HepG2 (cell line): Measurements from ENCODE around the gene FMN2. TPM values are rescaled to one million over a fixed set of nuclear protein-coding genes. Genes with fewer than 3 reads are reported as not detected.

Experiments
- ATAC-seq: fragments of 200-7000 bp; cut with Tn5 transposase; 3 replicates; pipeline ENCODE4 v1.9.1; 2020; ENCODE audit warnings: mild to moderate bottlenecking, moderate library complexity
- BruUV-seq: library from RNA; stranded (reverse); fragments of 400-500 nt; replicated peaks from 2 replicates; lab custom pipeline; 2021; lab: Mats Ljungman, UMichigan
- CTCF ChIA-PET: fragments of 300-600 bp; formaldehyde crosslinking; extraction: SDS; loops from one replicate; lab custom pipeline; 2021; ENCODE audit warnings: low total read pairs, inconsistent platforms, low intra/inter-chr PET ratio; lab: Yijun Ruan, JAX
- POLR2A ChIA-PET: fragments of 350-600 bp; sonication (Branson Sonifier 250); formaldehyde crosslinking; loops from one replicate; lab custom pipeline; 2020; ENCODE audit warnings: antibody characterized with exemption, inconsistent platforms; lab: Yijun Ruan, JAX
- DNase-seq: peaks from one replicate; pipeline ENCODE4 v3.0.0-alpha.2; 2015; ENCODE audit warnings: low spot score
- FAIRE-seq: peaks from 3 replicates; lab custom pipeline; 2011; peaks lifted over from hg19 to GRCh38; lab: Jason Lieb, UNC
- H2AFZ ChIP-seq: one replicate; pipeline ENCODE4 v1.6.1; 2011; ENCODE audit warnings: low read length, inconsistent platforms
- H3K27ac ChIP-seq: fragments of 300-600 bp; 3 replicates; pipeline ENCODE4 v1.8.0; 2011; ENCODE audit warnings: mixed run types, mild to moderate bottlenecking, mixed read lengths, low read length, inconsistent platforms; ENCODE audit not compliant: insufficient read depth; ENCODE audit errors: extremely low read length
- H3K27me3 ChIP-seq, 2 experiments: fragments of 200-600 bp in 1 of 2; 2 replicates in 1 of 2; 3 replicates in 1 of 2; pipeline versions ENCODE4 v1.6.0 to v1.8.0; 2011; ENCODE audit warnings: low read length in 2 of 2, mild to moderate bottlenecking in 2 of 2, moderate library complexity in 2 of 2, inconsistent platforms in 1 of 2; ENCODE audit not compliant: insufficient read depth in 2 of 2, control insufficient read depth in 1 of 2
- H3K36me3 ChIP-seq, 2 experiments: fragments of 200-600 bp in 1 of 2; replicated peaks in 1 of 2; 2 replicates in 1 of 2; 3 replicates in 1 of 2; pipeline versions ENCODE4 v1.5.1 to v1.8.0; 2011; ENCODE audit warnings: low read length in 2 of 2, inconsistent platforms in 1 of 2; ENCODE audit not compliant: insufficient read depth in 2 of 2, control insufficient read depth in 1 of 2
- H3K4me1 ChIP-seq: 2 replicates; pipeline ENCODE4 v1.5.1; 2012; ENCODE audit warnings: low read length, inconsistent platforms; ENCODE audit not compliant: insufficient read depth
- H3K4me2 ChIP-seq: 2 replicates; pipeline ENCODE4 v1.6.0; 2011; ENCODE audit warnings: low read depth, low read length, inconsistent platforms
- H3K4me3 ChIP-seq, 3 experiments: fragments of 200-600 bp in 1 of 3; sonication (generic), shearing (Covaris generic) in 1 of 3; replicated peaks in 1 of 3; 2 replicates each; pipeline ENCODE4 v1.5.1; 2011 to 2016; ENCODE audit warnings: low read length in 3 of 3, inconsistent platforms in 2 of 3, low read depth in 2 of 3, mild to moderate bottlenecking in 2 of 3, control low read depth in 1 of 3, mixed read lengths in 1 of 3; ENCODE audit not compliant: insufficient read depth in 1 of 3
- H3K79me2 ChIP-seq: one replicate; pipeline ENCODE4 v1.6.1; 2011; ENCODE audit warnings: low read length, inconsistent platforms; ENCODE audit not compliant: insufficient read depth
- H3K9ac ChIP-seq: 2 replicates; pipeline ENCODE4 v1.6.0; 2011; ENCODE audit warnings: mild to moderate bottlenecking, low read depth, low read length, inconsistent platforms; ENCODE audit not compliant: insufficient read depth
- H3K9me3 ChIP-seq: 2 replicates; pipeline ENCODE4 v1.5.1; 2012; ENCODE audit warnings: mild to moderate bottlenecking, low read length
- H4K20me1 ChIP-seq: 2 replicates; pipeline ENCODE4 v1.6.0; 2011; ENCODE audit warnings: inconsistent platforms, mild to moderate bottlenecking, low read length, moderate library complexity; ENCODE audit not compliant: insufficient read depth
- EHMT2 ChIP-seq: fragments of 200-600 bp; sonication (generic); IDR thresholded peaks from 2 replicates; pipeline ENCODE4 v1.7.0; 2017; ENCODE audit warnings: antibody characterized with exemption, low read depth, low read length, borderline replicate concordance
- ERF ChIP-seq: IDR thresholded peaks from 2 replicates; pipeline ENCODE4 v1.6.1; 2018; ENCODE audit warnings: missing biosample characterization, missing genetic modification reagents
- KAT8 ChIP-seq: IDR thresholded peaks from 2 replicates; pipeline ENCODE4 v1.6.1; 2016; ENCODE audit warnings: missing genetic modification reagents, missing compliant biosample characterization
- MEF2D ChIP-seq: sonication (generic); formaldehyde crosslinking; IDR thresholded peaks from 2 replicates; pipeline ENCODE4 v1.5.1; 2020; ENCODE audit warnings: mild to moderate bottlenecking, missing genetic modification reagents
- MTF2 ChIP-seq: sonication (generic); formaldehyde crosslinking; IDR thresholded peaks from 2 replicates; pipeline ENCODE4 v1.5.0; 2020; ENCODE audit warnings: missing genetic modification reagents, borderline replicate concordance
- MYC ChIP-seq: sonication (generic); formaldehyde crosslinking; IDR thresholded peaks from 2 replicates; pipeline ENCODE4 v1.9.0; 2021; ENCODE audit warnings: missing genetic modification reagents, borderline replicate concordance
- TOE1 ChIP-seq: sonication (generic); formaldehyde crosslinking; IDR thresholded peaks from 2 replicates; pipeline ENCODE4 v1.4.0; 2020; ENCODE audit warnings: mild to moderate bottlenecking, missing genetic modification reagents
- ZFP41 ChIP-seq: sonication (generic); formaldehyde crosslinking; IDR thresholded peaks from 2 replicates; pipeline ENCODE4 v1.4.0; 2020; ENCODE audit warnings: mild to moderate bottlenecking, missing genetic modification reagents, borderline replicate concordance
- ZKSCAN1 ChIP-seq: fragments of 150-350 bp; IDR thresholded peaks from 2 replicates; pipeline ENCODE4 v1.6.1; 2014; ENCODE audit warnings: low read length
- ZNF160 ChIP-seq: sonication (generic); formaldehyde crosslinking; IDR thresholded peaks from 2 replicates; pipeline ENCODE4 v1.8.0; 2022; ENCODE audit warnings: mild to moderate bottlenecking, inconsistent platforms, missing genetic modification reagents
- ZNF225 ChIP-seq: sonication (generic); formaldehyde crosslinking; IDR thresholded peaks from 2 replicates; pipeline ENCODE4 v1.4.0; 2020; ENCODE audit warnings: mild to moderate bottlenecking, missing genetic modification reagents
- ZNF34 ChIP-seq: sonication (generic); formaldehyde crosslinking; IDR thresholded peaks from 2 replicates; pipeline ENCODE4 v1.4.0; 2020; ENCODE audit warnings: mild to moderate bottlenecking, missing genetic modification reagents, borderline replicate concordance
- ZNF709 ChIP-seq: sonication (generic); formaldehyde crosslinking; IDR thresholded peaks from 2 replicates; pipeline ENCODE4 v1.5.0; 2020; ENCODE audit warnings: mild to moderate bottlenecking, missing genetic modification reagents
- ZSCAN29 ChIP-seq: sonication (generic); formaldehyde crosslinking; conservative IDR thresholded peaks from 2 replicates; pipeline ENCODE4 v1.4.0; 2020; ENCODE audit warnings: mild to moderate bottlenecking, missing genetic modification reagents
- WGBS: methylation state at CpG from one replicate; pipeline ENCODE4 v1.1.6; 2017; ENCODE audit warnings: low lambda C conversion rate; 5-methylcytosine and 5-hydroxymethylcytosine counted together
- in situ Hi-C: cut with HindIII; loops from 2 replicates; pipeline ENCODE4 v1.10.0; 2017; ENCODE audit warnings: low pct_unique_long_range_greater_than_20kb; ENCODE audit not compliant: extremely low pct_ligation_motif_present
- intact Hi-C: fragments of 100-400 bp; cut with micrococcal nuclease; formaldehyde crosslinking; loops from one replicate; pipeline ENCODE4 v1.10.0; 2022; ENCODE audit not compliant: unreplicated experiment
- polyA plus RNA-seq, 8 experiments: library from polyadenylated mRNA; depleted of rRNA in 3 of 8; stranded (reverse) in 7 of 8; unstranded in 1 of 8; fragments of >200 nt; fragmentation: Illumina TruSeq in 4 of 8; extraction: Trizol in 4 of 8; gene quantifications; 2 replicates each; pipeline versions ENCODE4 v1.2.1 to v1.2.3, GENCODE V29; 2011 to 2016; ENCODE audit warnings: low read depth in 4 of 8, missing spikeins in 1 of 8, mixed read lengths in 1 of 8; ENCODE audit not compliant: insufficient read depth in 1 of 8
- total RNA-seq, 5 experiments: library from RNA; depleted of rRNA; stranded (reverse); fragments of >200 nt; fragmentation: Illumina TruSeq; extraction: Trizol; gene quantifications; 2 replicates each; pipeline ENCODE4 v1.2.3, GENCODE V29; 2016; ENCODE audit warnings: low read depth in 1 of 5
- TF ChIP-seq, protein P1 (sequence below): sonication (generic); formaldehyde crosslinking; IDR thresholded peaks from 2 replicates; pipeline ENCODE4 v1.5.1; 2020; ENCODE audit warnings: mild to moderate bottlenecking, moderate library complexity, missing genetic modification reagents
- TF ChIP-seq, protein P2 (sequence below): sonication (generic); formaldehyde crosslinking; IDR thresholded peaks from 2 replicates; pipeline ENCODE4 v1.4.0; 2020; ENCODE audit warnings: low read depth, missing genetic modification reagents
- TF ChIP-seq, protein P3 (sequence below): sonication (generic); formaldehyde crosslinking; IDR thresholded peaks from 2 replicates; pipeline ENCODE4 v1.4.0; 2020; ENCODE audit warnings: missing genetic modification reagents
- TF ChIP-seq, protein P4 (sequence below): IDR thresholded peaks from 2 replicates; pipeline ENCODE4 v1.6.1; 2016; ENCODE audit warnings: missing compliant biosample characterization, missing genetic modification reagents, borderline replicate concordance

Gene FMN2
- total and polyA plus RNA-seq, 2 of the 13 experiments (the other 11 are each of a cell fraction or from before 2014, with no cell fraction given), result not detected

DNA sequence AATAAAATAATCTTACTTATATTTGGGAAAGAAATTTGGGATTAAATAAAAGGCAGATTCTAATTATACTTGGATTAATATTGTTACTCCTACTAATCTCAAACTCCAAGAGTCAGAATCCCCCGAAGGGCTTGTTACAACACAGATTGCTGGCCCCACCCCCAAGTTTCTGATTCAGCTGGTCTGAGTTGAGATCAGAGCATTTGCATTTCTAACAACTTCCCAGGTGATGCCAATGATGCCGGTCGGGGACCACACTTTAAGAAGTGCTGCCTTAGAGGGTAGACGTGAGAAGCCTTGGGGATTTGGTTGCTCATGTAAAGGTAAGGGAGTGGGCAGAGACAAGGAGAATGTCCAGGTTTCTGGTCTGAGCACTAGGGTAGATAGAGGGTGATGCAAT is 47.2 kb downstream of the FMN2 start:
- no TSS peak for BruUV-seq
- WGBS, result 28% methylated on average over 4 of the region's 4 CpGs
- intact Hi-C loops, result no loop called here

More for the DNA sequence above, 47.2 kb downstream of the FMN2 start:
- no peaks in the 10 kb centered on the region for H3K27me3 ChIP-seq
- H3K4me1 ChIP-seq, result no peaks in the 10 kb centered on the region
- FAIRE-seq (no peak), DNase-seq (no peak)
- in situ Hi-C loops, result no loop called here
- no peak overlapping the region for H2AFZ ChIP-seq
- H4K20me1 ChIP-seq, result no peaks in the 10 kb centered on the region
- H3K79me2 ChIP-seq, result no peaks in the 10 kb centered on the region
- TF ChIP-seq ZKSCAN1, result no peak
- no peak for TF ChIP-seq MYC (CRISPR knock-in tag)
- no peak for TF ChIP-seq TOE1 (CRISPR knock-in tag)
- TF ChIP-seq MTF2, result no peak
- no peak for TF ChIP-seq ERF (CRISPR knock-in tag)
- no peak for TF ChIP-seq MEF2D (CRISPR knock-in tag)
- TF ChIP-seq ZSCAN29, result no peak
- TF ChIP-seq, protein P1, sequence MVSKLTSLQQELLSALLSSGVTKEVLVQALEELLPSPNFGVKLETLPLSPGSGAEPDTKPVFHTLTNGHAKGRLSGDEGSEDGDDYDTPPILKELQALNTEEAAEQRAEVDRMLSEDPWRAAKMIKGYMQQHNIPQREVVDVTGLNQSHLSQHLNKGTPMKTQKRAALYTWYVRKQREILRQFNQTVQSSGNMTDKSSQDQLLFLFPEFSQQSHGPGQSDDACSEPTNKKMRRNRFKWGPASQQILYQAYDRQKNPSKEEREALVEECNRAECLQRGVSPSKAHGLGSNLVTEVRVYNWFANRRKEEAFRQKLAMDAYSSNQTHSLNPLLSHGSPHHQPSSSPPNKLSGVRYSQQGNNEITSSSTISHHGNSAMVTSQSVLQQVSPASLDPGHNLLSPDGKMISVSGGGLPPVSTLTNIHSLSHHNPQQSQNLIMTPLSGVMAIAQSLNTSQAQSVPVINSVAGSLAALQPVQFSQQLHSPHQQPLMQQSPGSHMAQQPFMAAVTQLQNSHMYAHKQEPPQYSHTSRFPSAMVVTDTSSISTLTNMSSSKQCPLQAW (CRISPR knock-in tag), result no peak
- TF ChIP-seq EHMT2, result no peak
- TF ChIP-seq ZNF709, result no peak
- no peak for TF ChIP-seq ZNF160
- TF ChIP-seq ZNF34 (CRISPR knock-in tag), result no peak
- TF ChIP-seq ZNF225 (CRISPR knock-in tag), result no peak
- TF ChIP-seq ZFP41 (CRISPR knock-in tag), result no peak
- TF ChIP-seq KAT8 (CRISPR knock-in tag), result no peak
- TF ChIP-seq, protein P2, sequence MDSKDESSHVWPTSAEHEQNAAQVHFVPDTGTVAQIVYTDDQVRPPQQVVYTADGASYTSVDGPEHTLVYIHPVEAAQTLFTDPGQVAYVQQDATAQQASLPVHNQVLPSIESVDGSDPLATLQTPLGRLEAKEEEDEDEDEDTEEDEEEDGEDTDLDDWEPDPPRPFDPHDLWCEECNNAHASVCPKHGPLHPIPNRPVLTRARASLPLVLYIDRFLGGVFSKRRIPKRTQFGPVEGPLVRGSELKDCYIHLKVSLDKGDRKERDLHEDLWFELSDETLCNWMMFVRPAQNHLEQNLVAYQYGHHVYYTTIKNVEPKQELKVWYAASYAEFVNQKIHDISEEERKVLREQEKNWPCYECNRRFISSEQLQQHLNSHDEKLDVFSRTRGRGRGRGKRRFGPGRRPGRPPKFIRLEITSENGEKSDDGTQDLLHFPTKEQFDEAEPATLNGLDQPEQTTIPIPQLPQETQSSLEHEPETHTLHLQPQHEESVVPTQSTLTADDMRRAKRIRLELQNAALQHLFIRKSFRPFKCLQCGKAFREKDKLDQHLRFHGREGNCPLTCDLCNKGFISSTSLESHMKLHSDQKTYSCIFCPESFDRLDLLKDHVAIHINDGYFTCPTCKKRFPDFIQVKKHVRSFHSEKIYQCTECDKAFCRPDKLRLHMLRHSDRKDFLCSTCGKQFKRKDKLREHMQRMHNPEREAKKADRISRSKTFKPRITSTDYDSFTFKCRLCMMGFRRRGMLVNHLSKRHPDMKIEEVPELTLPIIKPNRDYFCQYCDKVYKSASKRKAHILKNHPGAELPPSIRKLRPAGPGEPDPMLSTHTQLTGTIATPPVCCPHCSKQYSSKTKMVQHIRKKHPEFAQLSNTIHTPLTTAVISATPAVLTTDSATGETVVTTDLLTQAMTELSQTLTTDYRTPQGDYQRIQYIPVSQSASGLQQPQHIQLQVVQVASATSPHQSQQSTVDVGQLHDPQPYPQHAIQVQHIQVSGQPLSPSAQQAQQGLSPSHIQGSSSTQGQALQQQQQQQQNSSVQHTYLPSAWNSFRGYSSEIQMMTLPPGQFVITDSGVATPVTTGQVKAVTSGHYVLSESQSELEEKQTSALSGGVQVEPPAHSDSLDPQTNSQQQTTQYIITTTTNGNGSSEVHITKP (CRISPR knock-in tag), result no peak
- TF ChIP-seq, protein P3, sequence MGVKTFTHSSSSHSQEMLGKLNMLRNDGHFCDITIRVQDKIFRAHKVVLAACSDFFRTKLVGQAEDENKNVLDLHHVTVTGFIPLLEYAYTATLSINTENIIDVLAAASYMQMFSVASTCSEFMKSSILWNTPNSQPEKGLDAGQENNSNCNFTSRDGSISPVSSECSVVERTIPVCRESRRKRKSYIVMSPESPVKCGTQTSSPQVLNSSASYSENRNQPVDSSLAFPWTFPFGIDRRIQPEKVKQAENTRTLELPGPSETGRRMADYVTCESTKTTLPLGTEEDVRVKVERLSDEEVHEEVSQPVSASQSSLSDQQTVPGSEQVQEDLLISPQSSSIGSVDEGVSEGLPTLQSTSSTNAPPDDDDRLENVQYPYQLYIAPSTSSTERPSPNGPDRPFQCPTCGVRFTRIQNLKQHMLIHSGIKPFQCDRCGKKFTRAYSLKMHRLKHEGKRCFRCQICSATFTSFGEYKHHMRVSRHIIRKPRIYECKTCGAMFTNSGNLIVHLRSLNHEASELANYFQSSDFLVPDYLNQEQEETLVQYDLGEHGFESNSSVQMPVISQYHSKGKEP (CRISPR knock-in tag), result no peak
- TF ChIP-seq, protein P4, sequence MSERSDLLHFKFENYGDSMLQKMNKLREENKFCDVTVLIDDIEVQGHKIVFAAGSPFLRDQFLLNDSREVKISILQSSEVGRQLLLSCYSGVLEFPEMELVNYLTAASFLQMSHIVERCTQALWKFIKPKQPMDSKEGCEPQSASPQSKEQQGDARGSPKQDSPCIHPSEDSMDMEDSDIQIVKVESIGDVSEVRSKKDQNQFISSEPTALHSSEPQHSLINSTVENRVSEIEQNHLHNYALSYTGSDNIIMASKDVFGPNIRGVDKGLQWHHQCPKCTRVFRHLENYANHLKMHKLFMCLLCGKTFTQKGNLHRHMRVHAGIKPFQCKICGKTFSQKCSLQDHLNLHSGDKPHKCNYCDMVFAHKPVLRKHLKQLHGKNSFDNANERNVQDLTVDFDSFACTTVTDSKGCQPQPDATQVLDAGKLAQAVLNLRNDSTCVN (CRISPR knock-in tag), result no peak
- TF ChIP-seq, all 625 proteins: peak for 0
- Histone ChIP-seq H3K9me3 (no peaks in the 10 kb centered on the region), H3K9ac (no peak overlapping the region), H3K27ac (no peak overlapping the region), H3K4me2 (no peak overlapping the region), H3K36me3 (no peaks in the 10 kb centered on the region), H3K4me3 (no peak overlapping the region)
- ChIA-PET CTCF (no interaction called here), POLR2A (no interaction called here)
- no peak for ATAC-seq
